ENCODE measurements around the gene HES6.

The HES6 gene

GRCh38 chr2:238190445-238190844 lies 49.4 kb downstream of the HES6 start:
- no peak for TF ChIP-seq CTCF (IDR thresholded peaks at IDR 0.05; ENCODE audit: unreplicated experiment in 3 of 3)
- peaks cover 27% of the 10 kb centered on the region for H3K4me1 Mint-ChIP-seq
- peaks cover 86% of the 10 kb centered on the region for H3K36me3 Mint-ChIP-seq (ENCODE audit: low read depth)
- no peak overlapping the region for H3K4me3 Mint-ChIP-seq
- no peaks in the 10 kb centered on the region for H3K9me3 Mint-ChIP-seq
- H3K27ac Mint-ChIP-seq, result peak overlapping the region in 2 of 3 experiments; percentile 46 to 80
- H3K27me3 Mint-ChIP-seq (ENCODE audit: low read depth), result no peaks in the 10 kb centered on the region

Data from nephron (organoid).